BLaER1 treated with 17β-estradiol and CSF1 and Interleukin-3, amounts not matched to agents 10 nM and 100 nM (cell line): ENCODE data around the gene DPM2.
A peak's percentile ranks its signal among the peaks of the same experiment; 100 is the strongest.

ENCODE experiments used
- H3K27ac ChIP-seq, 11 experiments: shearing (Covaris generic); formaldehyde crosslinking; 2 replicates each; pipeline ENCODE4 v1.8.1; 2022
- H3K27me3 ChIP-seq, 11 experiments: shearing (Covaris generic); formaldehyde crosslinking; 2 replicates each; pipeline ENCODE4 v1.8.1; 2022
- H3K36me3 ChIP-seq, 11 experiments: shearing (Covaris generic); formaldehyde crosslinking; 2 replicates each; pipeline ENCODE4 v1.8.1; 2022
- H3K4me1 ChIP-seq, 10 experiments: shearing (Covaris generic); formaldehyde crosslinking; 2 replicates each; pipeline ENCODE4 v1.8.1; 2022
- H3K4me2 ChIP-seq, 11 experiments: shearing (Covaris generic); formaldehyde crosslinking; 2 replicates each; pipeline ENCODE4 v1.8.1; 2022
- H3K4me3 ChIP-seq, 10 experiments: shearing (Covaris generic); formaldehyde crosslinking; 2 replicates each; pipeline ENCODE4 v1.8.1; 2022
- H3K9ac ChIP-seq, 11 experiments: shearing (Covaris generic); formaldehyde crosslinking; 2 replicates each; pipeline ENCODE4 v1.8.1; 2022
- H3K9me3 ChIP-seq, 11 experiments: shearing (Covaris generic); formaldehyde crosslinking; replicated peaks in 1 of 11; 2 replicates each; pipeline ENCODE4 v1.8.1; 2022
- H4K20me1 ChIP-seq, 11 experiments: shearing (Covaris generic); formaldehyde crosslinking; 2 replicates each; pipeline ENCODE4 v1.8.1; 2022
- Cebpa-rat ChIP-seq, 11 experiments: shearing (Covaris generic); IDR thresholded peaks; 2 replicates each; pipeline ENCODE4 v1.8.1; 2022

Gene DPM2

GRCh38 chr9:127892831-127893230 lies 44.8 kb downstream of the DPM2 start:
- peaks cover 63 to 86% (median 77%) of the 10 kb centered on the region in 11 experiments for H3K36me3 ChIP-seq
- H3K27me3 ChIP-seq, result no peaks in the 10 kb centered on the region
- H3K27ac ChIP-seq, result no peak overlapping the region
- no peak overlapping the region for H3K4me3 ChIP-seq
- peaks cover 0 to 25% (median 13%) of the 10 kb centered on the region in 11 experiments; a peak in 16 of 22 replicates for H3K9me3 ChIP-seq
- no peak for TF ChIP-seq Cebpa-rat (IDR thresholded peaks at IDR 0.05)
- peaks cover 34 to 50% (median 40%) of the 10 kb centered on the region in 10 experiments for H3K4me1 ChIP-seq
- H3K4me2 ChIP-seq, result no peak overlapping the region
- H3K9ac ChIP-seq, result no peak overlapping the region
- H4K20me1 ChIP-seq, result peaks cover 6 to 66% (median 27%) of the 10 kb centered on the region in 11 experiments; a peak in 21 of 22 replicates

GRCh38 chr9:127890053-127890452 lies 47.6 kb downstream of the DPM2 start:
- H3K36me3 ChIP-seq, result peaks cover 59 to 88% (median 76%) of the 10 kb centered on the region in 11 experiments
- peaks cover 45 to 56% (median 51%) of the 10 kb centered on the region in 10 experiments for H3K4me1 ChIP-seq
- no peaks in the 10 kb centered on the region for H3K27me3 ChIP-seq
- TF ChIP-seq Cebpa-rat (IDR thresholded peaks at IDR 0.05), result no peak
- H3K4me2 ChIP-seq, result peak overlapping the region in 1 of 11 experiments; percentile 0; a peak in 1 of 22 replicates
- H4K20me1 ChIP-seq, result peaks cover 0 to 53% (median 2%) of the 10 kb centered on the region in 11 experiments; a peak in 12 of 22 replicates
- H3K9ac ChIP-seq, result no peak overlapping the region; a peak in 1 of 22 replicates
- peak overlapping the region in 1 of 11 experiments; percentile 6; a peak in 1 of 22 replicates for H3K27ac ChIP-seq
- H3K9me3 ChIP-seq, result peaks cover 0 to 21% (median 13%) of the 10 kb centered on the region in 11 experiments; a peak in 16 of 22 replicates
- H3K4me3 ChIP-seq, result no peak overlapping the region

GRCh38 chr9:127887792-127888191 lies 49.9 kb downstream of the DPM2 start:
- no peak for TF ChIP-seq Cebpa-rat (IDR thresholded peaks at IDR 0.05)

GRCh38 chr9:127886401-127886972 lies 51.2 kb downstream of the DPM2 start:
- Histone ChIP-seq H3K9ac (peak overlapping the region in 10 of 11 experiments; percentile 21 to 75 (median 64); a peak in 16 of 22 replicates), H3K9me3 (no peaks in the 10 kb centered on the region), H3K27me3 (no peaks in the 10 kb centered on the region), H3K4me1 (peaks cover 81 to 89% (median 86%) of the 10 kb centered on the region in 10 experiments), H4K20me1 (peaks cover 0 to 49% (median 0%) of the 10 kb centered on the region in 11 experiments; a peak in 7 of 22 replicates), H3K36me3 (peaks cover 27 to 55% (median 44%) of the 10 kb centered on the region in 11 experiments), H3K4me3 (peak overlapping the region in 1 of 10 experiments; percentile 7; a peak in 1 of 20 replicates), H3K4me2 (peak overlapping the region; percentile 72 to 94 (median 87)), H3K27ac (peak overlapping the region in 7 of 11 experiments; percentile 43 to 80 (median 73); a peak in 12 of 22 replicates)
- TF ChIP-seq Cebpa-rat (IDR thresholded peaks at IDR 0.05), result no peak

More at GRCh38 chr9:127887792-127888191, 49.9 kb downstream of the DPM2 start:
- H3K9ac ChIP-seq, result peak overlapping the region in 6 of 11 experiments; percentile 6 to 75 (median 54); a peak in 9 of 22 replicates
- peaks cover 68 to 77% (median 73%) of the 10 kb centered on the region in 10 experiments for H3K4me1 ChIP-seq
- H3K27me3 ChIP-seq, result no peaks in the 10 kb centered on the region
- H3K27ac ChIP-seq, result peak overlapping the region in 8 of 11 experiments; percentile 16 to 80 (median 64); a peak in 13 of 22 replicates
- H3K4me2 ChIP-seq, result peak overlapping the region; percentile 24 to 94 (median 87); a peak in 20 of 22 replicates
- peaks cover 0 to under 1% (median under 1%) of the 10 kb centered on the region in 11 experiments; a peak in 4 of 22 replicates for H3K9me3 ChIP-seq
- H3K36me3 ChIP-seq, result peaks cover 36 to 65% (median 54%) of the 10 kb centered on the region in 11 experiments
- no peak overlapping the region; a peak in 1 of 20 replicates for H3K4me3 ChIP-seq
- peaks cover 0 to 48% (median 0%) of the 10 kb centered on the region in 11 experiments; a peak in 7 of 22 replicates for H4K20me1 ChIP-seq

GRCh38 chr9:127885508-127886281 lies 52.0 kb downstream of the DPM2 start:
- Histone ChIP-seq H3K4me1 (peaks cover 86 to 95% (median 92%) of the 10 kb centered on the region in 10 experiments), H3K9me3 (no peaks in the 10 kb centered on the region), H4K20me1 (peaks cover 0 to 44% (median 0%) of the 10 kb centered on the region in 11 experiments; a peak in 7 of 22 replicates), H3K27me3 (no peaks in the 10 kb centered on the region), H3K9ac (peak overlapping the region; percentile 21 to 75 (median 62)), H3K27ac (peak overlapping the region in 9 of 11 experiments; percentile 32 to 80 (median 69); a peak in 17 of 22 replicates), H3K4me2 (peak overlapping the region; percentile 72 to 94 (median 87)), H3K36me3 (peaks cover 19 to 48% (median 37%) of the 10 kb centered on the region in 11 experiments), H3K4me3 (peak overlapping the region in 3 of 10 experiments; percentile 1 to 30 (median 10); a peak in 2 of 20 replicates)
- TF ChIP-seq Cebpa-rat (IDR thresholded peaks at IDR 0.05), result no peak
